A549 (cell line): Measurements from ENCODE around the gene RADIL. TPM values are rescaled to one million over a fixed set of nuclear protein-coding genes. Genes with fewer than 3 reads are reported as not detected.

Experiments
- ATAC-seq, 2 experiments: fragments of 200-7000 bp in 1 of 2; fragments of >200 bp in 1 of 2; cut with Nextera tagmentation in 1 of 2; cut with Tn5 transposase in 1 of 2; 3 replicates each; pipeline versions ENCODE4 v1.8.0 to v1.9.1; 2018 to 2020; ENCODE audit warnings: mild to moderate bottlenecking in 1 of 2, moderate library complexity in 1 of 2
- CTCF ChIA-PET: fragments of 300-600 bp; sonication (Branson Sonifier 250); formaldehyde crosslinking; extraction: SDS; loops from one replicate; lab custom pipeline; 2021; ENCODE audit warnings: antibody characterized with exemption, inconsistent platforms; lab: Yijun Ruan, JAX
- POLR2A ChIA-PET: fragments of 350-600 bp; formaldehyde crosslinking; extraction: SDS; loops from one replicate; lab custom pipeline; 2021; ENCODE audit warnings: antibody characterized with exemption, inconsistent platforms; lab: Yijun Ruan, JAX
- DNase-seq, 2 experiments: peaks; one replicate each; pipeline versions ENCODE4 v3.0.0 to v3.0.0-alpha.2; 2011 to 2016; ENCODE audit warnings: low read depth in 1 of 2, low spot score in 1 of 2
- FAIRE-seq: peaks from 2 replicates; lab custom pipeline; 2011; peaks lifted over from hg19 to GRCh38; lab: Jason Lieb, UNC
- H3K27ac ChIP-seq, 2 experiments: fragments of >200 bp; sonication (Bioruptor Twin); formaldehyde crosslinking; 3 replicates each; pipeline ENCODE4 v1.5.1; 2016 to 2017
- H3K4me1 ChIP-seq: fragments of >200 bp; sonication (Bioruptor Twin); formaldehyde crosslinking; 3 replicates; pipeline ENCODE4 v1.6.1; 2016
- H3K4me2 ChIP-seq: fragments of >200 bp; sonication (Bioruptor Twin); formaldehyde crosslinking; 3 replicates; pipeline ENCODE4 v1.6.1; 2016
- H3K4me3 ChIP-seq: fragments of >200 bp; sonication (Bioruptor Twin); formaldehyde crosslinking; 3 replicates; pipeline ENCODE4 v1.5.1; 2016
- H3K9me3 ChIP-seq: fragments of >200 bp; sonication (Bioruptor Twin); formaldehyde crosslinking; 3 replicates; pipeline ENCODE4 v1.6.1; 2016
- BHLHE40 ChIP-seq: IDR thresholded peaks from 2 replicates; pipeline ENCODE4 v1.6.1; 2012; ENCODE audit warnings: low read depth, low read length, inconsistent platforms
- CBX8 ChIP-seq: fragments of 200-600 bp; sonication (generic); IDR thresholded peaks from 2 replicates; pipeline ENCODE4 v1.6.1; 2016
- E2F6 ChIP-seq: IDR thresholded peaks from 2 replicates; pipeline ENCODE4 v1.6.1; 2012; ENCODE audit warnings: low read depth, borderline replicate concordance
- ELK1 ChIP-seq: fragments of 150-350 bp; IDR thresholded peaks from 2 replicates; pipeline ENCODE4 v1.6.1; 2014; ENCODE audit warnings: low read depth, mild to moderate bottlenecking, low read length
- EP300 ChIP-seq, 2 experiments: fragments of >200 bp; sonication (Bioruptor Twin); formaldehyde crosslinking; IDR thresholded peaks; 2 replicates in 1 of 2; 3 replicates in 1 of 2; pipeline ENCODE4 v1.6.1; 2016 to 2017
- ESRRA ChIP-seq: fragments of 150-350 bp; IDR thresholded peaks from 2 replicates; pipeline ENCODE4 v1.6.1; 2014; ENCODE audit warnings: mild to moderate bottlenecking, low read length, borderline replicate concordance
- FOSB ChIP-seq: fragments of 250-450 bp; sonication (Bioruptor Pico); IDR thresholded peaks from 2 replicates; pipeline ENCODE4 v1.5.0; 2020; ENCODE audit warnings: mild to moderate bottlenecking, moderate library complexity
- FOSL2 ChIP-seq, 2 experiments: fragments of 450-650 bp in 1 of 2; fragments of >200 bp in 1 of 2; sonication (Bioruptor Twin) in 1 of 2; formaldehyde crosslinking; IDR thresholded peaks; 2 replicates each; pipeline versions ENCODE4 v1.5.0 to v1.6.1; 2016 to 2020; ENCODE audit warnings: mild to moderate bottlenecking in 1 of 2, moderate library complexity in 1 of 2
- GATA3 ChIP-seq: IDR thresholded peaks from 2 replicates; pipeline ENCODE4 v1.6.1; 2012; ENCODE audit warnings: borderline replicate concordance
- HEYL ChIP-seq: fragments of 250-450 bp; sonication (Bioruptor Pico); IDR thresholded peaks from 2 replicates; pipeline ENCODE4 v1.8.0; 2021; ENCODE audit warnings: mild to moderate bottlenecking, moderate library complexity
- HMGXB4 ChIP-seq: fragments of 250-450 bp; sonication (Bioruptor Pico); IDR thresholded peaks from 2 replicates; pipeline ENCODE4 v1.5.0; 2021; ENCODE audit warnings: mild to moderate bottlenecking, moderate library complexity, borderline replicate concordance
- HOXA7 ChIP-seq: fragments of 250-450 bp; sonication (Bioruptor Pico); IDR thresholded peaks from 2 replicates; pipeline ENCODE4 v1.5.0; 2020; ENCODE audit warnings: mild to moderate bottlenecking, moderate library complexity
- KDM1A ChIP-seq: fragments of 200-600 bp; sonication (generic); IDR thresholded peaks from 2 replicates; pipeline ENCODE4 v1.6.1; 2016; ENCODE audit warnings: low read depth, mild to moderate bottlenecking
- KDM5A ChIP-seq: fragments of 200-600 bp; sonication (generic); IDR thresholded peaks from 2 replicates; pipeline ENCODE4 v1.6.1; 2016; ENCODE audit warnings: antibody characterized with exemption, mild to moderate bottlenecking
- MAZ ChIP-seq: fragments of 150-350 bp; IDR thresholded peaks from 2 replicates; pipeline ENCODE4 v1.6.1; 2014; ENCODE audit warnings: antibody characterized with exemption, low read depth, low read length, borderline replicate concordance
- NR3C1 ChIP-seq: fragments of >200 bp; sonication (Bioruptor Twin); formaldehyde crosslinking; IDR thresholded peaks from 3 replicates; pipeline ENCODE4 v1.6.1; 2017
- PHF8 ChIP-seq: fragments of 200-600 bp; sonication (generic); IDR thresholded peaks from 2 replicates; pipeline ENCODE4 v1.6.1; 2016; ENCODE audit warnings: low read depth, mild to moderate bottlenecking, antibody characterized with exemption, moderate library complexity, borderline replicate concordance
- POLR2A ChIP-seq: IDR thresholded peaks from 2 replicates; pipeline ENCODE4 v1.6.1; 2012; ENCODE audit warnings: mild to moderate bottlenecking, low read length
- POLR2AphosphoS2 ChIP-seq: conservative IDR thresholded peaks from 2 replicates; pipeline ENCODE4 v1.6.1; 2012; ENCODE audit warnings: low read length, improper control_type of control experiment, inconsistent platforms
- RAD21 ChIP-seq, 2 experiments: fragments of >200 bp in 1 of 2; sonication (Bioruptor Twin) in 1 of 2; formaldehyde crosslinking in 1 of 2; IDR thresholded peaks in 1 of 2; conservative IDR thresholded peaks in 1 of 2; 2 replicates in 1 of 2; 3 replicates in 1 of 2; pipeline ENCODE4 v1.6.1; 2012 to 2018; ENCODE audit warnings: inconsistent platforms in 1 of 2
- RCOR1 ChIP-seq: fragments of 150-350 bp; IDR thresholded peaks from 2 replicates; pipeline ENCODE4 v1.6.1; 2014; ENCODE audit warnings: antibody characterized with exemption, low read length, low read depth
- RNF2 ChIP-seq: fragments of 200-600 bp; sonication (generic); IDR thresholded peaks from 2 replicates; pipeline ENCODE4 v1.6.1; 2016; ENCODE audit warnings: low read depth, mild to moderate bottlenecking, antibody characterized with exemption, moderate library complexity, borderline replicate concordance
- TFCP2L1 ChIP-seq: fragments of 250-450 bp; sonication (Bioruptor Pico); IDR thresholded peaks from 2 replicates; pipeline ENCODE4 v1.5.0; 2021; ENCODE audit warnings: mild to moderate bottlenecking
- ZNF302 ChIP-seq: fragments of 250-450 bp; sonication (Bioruptor Pico); IDR thresholded peaks from 2 replicates; pipeline ENCODE4 v1.9.0; 2021; ENCODE audit warnings: inconsistent platforms, mild to moderate bottlenecking, moderate library complexity
- WGBS: methylation state at CpG from one replicate; pipeline ENCODE4 v1.1.6; 2017; ENCODE audit errors: missing lambda C conversion rate; 5-methylcytosine and 5-hydroxymethylcytosine counted together
- polyA plus RNA-seq, 4 experiments: library from polyadenylated mRNA; depleted of rRNA in 3 of 4; stranded (reverse); fragments of >200 nt; fragmentation: RNase III in 1 of 4; extraction: RNeasy Plus Mini Kit Qiagen cat#74134 plus additional on column Dnase treatment in 1 of 4; gene quantifications; 2 replicates in 3 of 4; 3 replicates in 1 of 4; pipeline ENCODE4 v1.2.3, GENCODE V29; 2011 to 2017

The RADIL gene
- polyA plus RNA-seq, 2 of the 4 experiments (the other 2 are of a cell fraction), result 1.0 to 1.1 TPM

GRCh38 chr7:4818000-4818794 is 65.3 kb downstream of the RADIL start:
- no peak overlapping the region for H3K4me2 ChIP-seq
- H3K4me3 ChIP-seq, result no peak overlapping the region
- DNase-seq, result no peak
- 88% methylated on average over 20 of the region's 32 CpGs for WGBS
- TF ChIP-seq FOSB (CRISPR knock-in tag) (no peak), RNF2 (no peak)
- no peak overlapping the region for H3K27ac ChIP-seq
- CTCF ChIA-PET, result interaction anchor here (1.3 to 1.7 kb wide), 2 partner anchors 32 to 65 kb away, joined by 4 to 5 read pairs; partner anchors contain the start of gene RADIL
- H3K9me3 ChIP-seq, result no peaks in the 10 kb centered on the region
- POLR2A ChIA-PET, result no interaction called here
- no peak for FAIRE-seq
- H3K4me1 ChIP-seq, result no peaks in the 10 kb centered on the region
- ATAC-seq, result no peak

GRCh38 chr7:4817178-4817901 is 66.2 kb downstream of the RADIL start:
- POLR2A ChIA-PET, result no interaction called here

GRCh38 chr7:4816419-4817080 is 67.0 kb downstream of the RADIL start:
- no peak overlapping the region for H3K27ac ChIP-seq
- ATAC-seq (no peak), DNase-seq (no peak), FAIRE-seq (no peak)
- ChIA-PET POLR2A (no interaction called here), CTCF (interaction anchor here (0.9 to 1.8 kb wide), 5 partner anchors 8 to 358 kb away, joined by 3 to 7 read pairs (median 5); partner anchors contain the start of gene RADIL)
- H3K4me1 ChIP-seq, result no peaks in the 10 kb centered on the region
- WGBS, result 73% methylated on average over 11 of the region's 26 CpGs
- H3K4me3 ChIP-seq, result no peak overlapping the region
- H3K4me2 ChIP-seq, result no peak overlapping the region
- H3K9me3 ChIP-seq, result no peaks in the 10 kb centered on the region
- TF ChIP-seq EP300 (IDR thresholded peaks at IDR 0.05), result no peak
- TF ChIP-seq KDM1A, result no peak
- no peak for TF ChIP-seq ELK1
- no peak for TF ChIP-seq PHF8
- no peak for TF ChIP-seq RAD21 (conservative IDR thresholded peaks at IDR 0.05 in 1 of 2, IDR thresholded peaks at IDR 0.05 in 1 of 2)
- TF ChIP-seq HOXA7 (CRISPR knock-in tag), result no peak
- no peak for TF ChIP-seq BHLHE40
- no peak for TF ChIP-seq MAZ
- no peak for TF ChIP-seq CBX8
- no peak for TF ChIP-seq POLR2AphosphoS2
- TF ChIP-seq ESRRA, result no peak
- no peak for TF ChIP-seq GATA3
- TF ChIP-seq TFCP2L1 (CRISPR knock-in tag), result no peak
- TF ChIP-seq RCOR1, result no peak

More at GRCh38 chr7:4817178-4817901, 66.2 kb downstream of the RADIL start:
- DNase-seq (no peak), ATAC-seq (no peak), FAIRE-seq (no peak)
- CTCF ChIA-PET, result interaction anchor here (1.5 to 1.8 kb wide), 2 partner anchors 67 to 156 kb away, joined by 5 to 7 read pairs; partner anchors contain the start of gene RADIL
- Histone ChIP-seq H3K4me2 (no peak overlapping the region), H3K4me1 (no peaks in the 10 kb centered on the region), H3K9me3 (no peaks in the 10 kb centered on the region), H3K4me3 (no peak overlapping the region), H3K27ac (no peak overlapping the region)
- TF ChIP-seq RNF2 (no peak), POLR2A (no peak), POLR2AphosphoS2 (no peak), NR3C1 (no peak), HMGXB4 (CRISPR knock-in tag) (no peak), E2F6 (no peak), FOSB (CRISPR knock-in tag) (no peak), KDM5A (no peak), ZNF302 (CRISPR knock-in tag) (no peak), FOSL2 (IDR thresholded peaks at IDR 0.05) (no peak), FOSL2 (CRISPR knock-in tag; IDR thresholded peaks at IDR 0.05) (no peak), HEYL (no peak)
- 75% methylated on average over 17 of the region's 38 CpGs for WGBS
